HL-60/S4 treated with retinoic acid at 250 ng/mL for 4 days and 3 days (cell line): ENCODE data around the gene LIN37.

Experiments
- in situ Hi-C: fragments of 300-500 bp; cut with MboI; formaldehyde crosslinking; loops from 2 replicates; pipeline ENCODE4 v1.7.0; 2022; ENCODE audit warnings: low sequenced_read_pairs

Gene LIN37

DNA sequence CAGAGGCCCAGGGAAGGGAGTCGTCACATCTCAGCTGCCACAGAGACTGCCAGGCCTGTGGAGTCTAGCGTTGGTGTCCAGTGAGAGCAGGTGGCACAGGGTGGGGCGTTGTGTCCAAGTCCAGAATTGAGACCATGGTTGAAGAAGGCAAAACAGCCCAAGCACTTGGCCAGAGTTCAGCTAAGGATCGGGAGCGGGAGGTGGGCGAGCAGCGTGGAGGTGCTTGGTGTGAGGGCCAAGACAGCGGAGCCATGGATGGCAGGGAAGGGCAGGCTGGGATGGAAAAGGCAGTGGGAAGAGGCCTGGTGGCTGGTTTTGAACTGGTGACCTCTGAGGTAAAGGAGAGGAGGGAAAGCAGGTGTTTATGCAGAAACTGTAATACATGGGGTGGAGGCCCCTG, 14.1 kb upstream of the LIN37 start:
- in situ Hi-C loops = no loop called here

DNA sequence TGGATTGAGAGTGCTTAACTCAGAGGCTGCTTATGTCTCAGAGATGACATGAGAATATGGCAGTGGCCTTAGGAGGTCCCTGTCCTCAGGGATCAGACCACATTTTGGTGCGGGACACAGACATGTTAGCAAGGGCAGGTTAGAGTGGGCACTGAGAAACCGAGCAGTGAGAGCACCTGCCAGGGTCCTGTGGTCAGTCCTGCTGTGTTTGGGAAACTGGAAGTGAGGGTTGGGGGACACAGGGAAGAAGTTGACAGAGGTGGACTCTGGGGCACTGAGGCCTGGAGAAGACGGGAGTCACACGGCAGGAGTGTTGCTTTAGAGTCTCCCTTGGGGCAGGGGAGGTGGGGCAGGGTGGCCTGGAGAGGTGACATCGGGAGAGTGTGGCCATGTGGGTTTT, 13.5 kb upstream of the LIN37 start:
- in situ Hi-C loops = no loop called here

DNA sequence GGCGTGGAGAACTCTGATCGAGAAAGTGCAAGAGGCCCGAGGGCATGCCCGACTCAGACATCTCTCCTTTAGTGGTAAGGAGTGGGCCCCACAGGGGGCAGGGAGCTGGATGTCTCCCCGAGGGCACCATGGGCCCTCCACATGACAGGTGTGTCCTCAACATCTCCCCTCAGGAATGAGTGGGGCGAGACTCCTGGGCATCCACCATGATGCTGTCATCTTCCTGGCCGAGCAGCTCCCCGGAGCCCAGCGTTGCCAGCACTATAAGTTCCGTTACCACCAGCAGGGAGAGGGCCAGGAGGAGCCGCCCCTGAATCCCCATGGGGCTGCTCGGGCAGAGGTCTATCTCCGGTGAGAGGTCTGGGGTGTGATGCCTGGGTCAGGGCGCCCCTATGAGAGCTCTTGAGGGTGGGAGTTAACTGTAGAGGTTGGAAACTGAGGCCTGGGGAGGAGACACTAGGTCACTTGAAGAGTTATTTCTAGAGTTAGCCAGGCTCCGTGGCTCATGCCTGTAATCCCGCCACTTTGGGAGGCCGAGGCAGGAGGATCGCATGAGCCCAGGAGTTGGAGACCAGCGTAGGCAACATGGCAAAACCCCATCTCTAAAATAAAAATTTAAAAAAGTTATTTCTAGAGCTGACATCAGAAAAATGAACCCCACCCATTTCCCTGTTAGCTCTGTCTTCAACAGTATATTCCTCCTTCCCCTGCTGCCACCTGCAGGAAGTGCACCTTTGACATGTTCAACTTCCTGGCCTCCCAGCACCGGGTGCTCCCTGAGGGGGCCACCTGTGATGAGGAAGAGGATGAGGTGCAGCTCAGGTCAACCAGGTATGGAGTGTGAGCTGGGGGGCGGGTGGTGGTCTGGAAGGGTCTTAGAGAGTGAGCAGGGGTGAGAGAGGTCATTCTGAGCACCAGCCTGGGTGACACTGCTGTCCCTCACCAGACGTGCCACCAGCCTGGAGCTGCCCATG, 11.2 kb upstream of the LIN37 start:
- in situ Hi-C loops = no loop called here

DNA sequence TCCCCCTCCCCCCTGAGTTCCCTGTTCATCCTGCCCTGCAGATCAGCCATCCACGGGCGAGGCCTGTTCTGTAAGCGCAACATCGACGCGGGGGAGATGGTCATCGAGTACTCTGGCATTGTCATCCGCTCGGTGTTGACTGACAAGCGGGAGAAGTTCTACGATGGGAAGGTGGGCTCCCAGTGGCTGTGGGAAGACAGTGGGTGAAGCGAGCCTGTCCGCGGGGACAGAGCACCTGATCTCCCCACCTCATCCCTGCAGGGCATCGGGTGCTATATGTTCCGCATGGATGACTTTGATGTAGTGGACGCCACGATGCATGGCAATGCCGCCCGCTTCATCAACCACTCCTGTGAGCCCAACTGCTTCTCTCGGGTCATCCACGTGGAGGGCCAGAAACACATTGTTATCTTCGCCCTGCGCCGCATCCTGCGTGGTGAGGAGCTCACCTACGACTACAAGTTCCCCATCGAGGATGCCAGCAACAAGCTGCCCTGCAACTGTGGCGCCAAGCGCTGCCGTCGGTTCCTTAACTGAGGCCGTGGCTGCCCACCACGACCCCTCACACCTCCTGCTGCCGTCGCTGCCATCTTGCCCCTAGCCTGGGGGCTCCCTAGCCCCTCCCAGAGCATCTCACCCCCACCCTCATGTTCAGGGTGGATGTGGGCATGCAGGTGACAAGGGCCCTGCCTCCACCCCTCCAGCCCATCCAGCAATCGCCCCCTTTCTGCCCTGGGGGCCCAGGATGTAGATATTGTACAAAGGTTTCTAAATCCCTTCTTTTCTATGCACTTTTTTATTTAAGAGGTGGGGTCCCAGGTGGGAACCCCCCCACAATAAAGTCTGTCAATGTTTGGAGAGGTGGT, 10.1 kb upstream of the LIN37 start:
- in situ Hi-C loops = no loop called here

DNA sequence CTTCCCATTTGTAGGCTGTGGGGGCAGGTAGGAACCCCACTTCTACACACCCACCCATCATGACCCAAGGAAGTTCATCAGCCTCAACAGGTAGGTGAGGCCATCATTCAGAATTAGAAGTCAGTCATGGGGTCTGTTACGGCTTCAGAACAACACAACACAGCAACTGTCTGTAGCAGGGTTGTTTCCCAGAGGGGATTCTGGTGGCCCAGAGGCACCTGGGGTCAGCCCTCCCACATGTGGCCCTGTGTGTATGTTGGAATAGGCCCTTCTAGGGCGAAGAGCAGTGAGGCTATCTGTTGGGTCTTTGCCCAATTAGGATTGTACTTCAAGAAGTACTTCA, 9.5 kb upstream of the LIN37 start:
- in situ Hi-C loops = no loop called here

DNA sequence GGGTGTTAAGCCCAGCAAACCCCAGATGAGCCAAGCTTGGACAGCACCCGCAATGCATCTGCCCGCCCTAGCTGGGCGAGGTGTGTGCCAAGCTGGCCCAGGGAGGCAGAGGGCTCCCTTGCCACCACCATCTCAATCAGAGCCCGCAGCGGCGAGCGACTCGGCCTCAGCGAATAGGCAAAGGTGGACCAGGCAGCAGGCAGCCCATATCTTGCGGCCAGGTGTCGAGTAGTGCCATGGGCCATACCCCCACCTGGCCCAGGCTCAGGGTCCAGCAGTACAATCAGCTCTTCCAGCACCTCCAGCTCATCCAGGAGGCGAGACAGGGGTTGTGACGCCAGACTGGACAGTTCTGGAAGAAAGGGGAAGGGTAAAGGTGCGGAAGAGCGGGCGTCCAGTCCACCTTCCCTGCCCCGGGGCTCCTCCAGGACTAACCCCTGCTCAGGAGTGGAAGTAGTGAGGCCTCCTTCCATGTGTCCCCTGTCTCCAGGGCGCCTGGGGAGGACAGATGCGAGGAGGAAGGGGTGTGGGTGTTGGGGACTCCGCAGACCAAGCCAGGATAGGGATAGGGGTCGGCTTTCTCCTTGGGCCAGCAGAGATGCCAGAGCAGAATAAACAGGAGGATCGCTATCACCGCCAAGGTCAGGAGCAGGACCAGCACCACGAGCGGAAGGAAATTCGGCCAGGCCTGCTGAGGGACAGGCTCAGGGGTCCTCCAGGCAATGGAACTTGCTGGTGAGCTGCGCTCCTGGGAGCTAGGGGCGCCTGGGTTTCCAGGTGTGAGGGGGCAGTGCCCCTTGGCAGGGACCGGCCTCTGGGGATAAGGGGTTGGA, 8.9 kb upstream of the LIN37 start:
- in situ Hi-C loops = no loop called here

DNA sequence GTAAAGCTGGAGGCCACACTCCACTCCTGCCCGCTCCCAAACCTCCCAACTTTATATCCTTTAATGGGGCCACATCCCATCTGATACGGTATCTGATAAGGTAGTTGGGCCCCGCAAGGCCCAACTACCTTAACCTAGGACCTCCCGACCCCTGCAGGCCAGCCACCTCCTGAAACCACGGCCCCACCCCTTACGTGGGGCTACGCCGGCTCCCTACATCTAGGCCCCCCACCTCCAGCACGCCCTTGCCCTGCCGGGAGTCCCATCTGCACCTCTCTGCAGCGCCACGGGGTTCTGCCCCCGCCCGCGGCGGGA, 8.3 kb upstream of the LIN37 start:
- in situ Hi-C loops = no loop called here

DNA sequence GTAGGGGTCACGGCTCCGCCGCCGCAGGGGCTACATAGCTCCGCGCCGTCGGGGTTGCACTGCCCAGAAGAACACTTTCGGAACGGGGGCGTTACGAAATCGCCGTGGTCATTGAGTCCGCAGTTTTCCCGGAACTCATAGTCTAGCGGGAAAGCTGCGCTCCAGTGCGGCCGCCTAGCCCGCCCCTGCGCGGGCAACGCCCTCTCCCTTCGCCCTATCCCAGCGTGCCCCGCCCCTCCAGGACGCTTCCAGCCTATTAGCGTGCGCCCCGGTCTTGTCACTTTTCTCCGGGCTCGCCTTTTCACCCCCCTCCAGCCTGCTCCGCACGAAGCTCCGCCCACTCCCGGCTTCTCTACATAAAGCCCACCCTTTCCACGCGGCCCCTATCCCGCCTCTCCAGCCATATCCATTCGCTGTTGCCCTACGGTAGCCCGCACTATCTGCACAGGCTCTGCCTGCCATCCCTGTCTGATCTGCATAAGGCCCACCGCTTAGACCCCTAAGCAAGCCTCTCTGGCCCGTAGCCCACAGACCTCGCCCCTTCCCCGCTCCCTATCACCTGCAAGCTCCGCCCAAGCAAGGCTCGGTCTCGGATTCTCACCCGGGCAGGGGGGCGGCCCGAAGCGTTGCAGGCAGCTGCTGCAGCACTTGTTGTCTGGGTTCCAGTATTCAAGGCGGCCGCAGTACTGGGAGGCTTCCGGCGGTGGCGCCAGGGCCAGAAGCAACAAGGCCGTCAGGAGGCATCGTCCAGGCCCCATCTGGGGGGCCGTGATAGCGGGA, 7.8 kb upstream of the LIN37 start:
- in situ Hi-C loops = no loop called here

DNA sequence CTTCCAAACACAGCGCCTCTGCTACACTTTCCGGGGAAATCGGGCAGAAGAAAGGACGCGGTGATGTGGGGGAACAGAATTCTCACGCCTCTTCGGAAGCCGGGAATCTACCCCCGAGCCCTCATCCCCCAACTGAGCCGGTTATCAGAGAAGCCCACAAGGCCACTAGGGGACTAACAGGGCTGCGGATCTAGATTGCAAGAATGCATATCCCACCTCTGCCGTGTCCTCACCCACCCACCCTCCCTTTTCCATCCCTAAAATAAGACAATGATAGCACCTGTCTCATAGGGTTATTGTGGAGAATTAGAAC, 7.2 kb upstream of the LIN37 start:
- in situ Hi-C loops = no loop called here

DNA sequence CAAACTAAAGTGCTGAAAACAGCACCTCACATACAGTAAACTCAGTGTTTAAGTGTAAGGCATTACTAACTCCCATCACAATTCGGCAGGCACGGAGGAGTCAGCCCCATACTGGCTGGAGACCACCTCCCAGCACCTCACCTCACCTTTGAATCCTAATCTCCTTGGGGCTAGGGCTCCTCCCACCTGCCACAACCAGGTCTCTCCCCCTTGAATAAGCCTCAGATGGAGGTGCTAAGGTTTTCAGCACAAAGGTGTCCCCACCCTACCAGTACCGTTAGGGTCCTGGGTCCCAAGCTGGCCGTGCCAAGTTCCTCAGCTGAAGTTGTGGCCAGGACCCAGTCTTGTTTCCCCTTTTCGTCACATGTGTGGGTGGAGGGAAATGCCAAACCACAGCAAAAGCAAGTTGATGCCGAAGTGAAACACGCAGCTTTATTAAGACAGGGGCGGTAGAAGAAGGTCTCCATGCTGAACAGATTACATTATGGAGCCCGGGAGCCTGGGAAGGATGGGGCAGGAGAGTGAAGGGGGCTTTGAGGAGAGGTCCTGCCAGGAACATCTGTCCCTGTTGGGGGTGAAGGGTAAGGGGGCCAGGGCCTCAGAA, 6.2 kb upstream of the LIN37 start, which contains the start of gene IGFLR1:
TSS of gene IGFLR1 (minus strand) at position 332 of the 604 bp plus-strand sequence. CDS start 1,272 bp downstream, outside the sequence.
- in situ Hi-C loops = no loop called here

DNA sequence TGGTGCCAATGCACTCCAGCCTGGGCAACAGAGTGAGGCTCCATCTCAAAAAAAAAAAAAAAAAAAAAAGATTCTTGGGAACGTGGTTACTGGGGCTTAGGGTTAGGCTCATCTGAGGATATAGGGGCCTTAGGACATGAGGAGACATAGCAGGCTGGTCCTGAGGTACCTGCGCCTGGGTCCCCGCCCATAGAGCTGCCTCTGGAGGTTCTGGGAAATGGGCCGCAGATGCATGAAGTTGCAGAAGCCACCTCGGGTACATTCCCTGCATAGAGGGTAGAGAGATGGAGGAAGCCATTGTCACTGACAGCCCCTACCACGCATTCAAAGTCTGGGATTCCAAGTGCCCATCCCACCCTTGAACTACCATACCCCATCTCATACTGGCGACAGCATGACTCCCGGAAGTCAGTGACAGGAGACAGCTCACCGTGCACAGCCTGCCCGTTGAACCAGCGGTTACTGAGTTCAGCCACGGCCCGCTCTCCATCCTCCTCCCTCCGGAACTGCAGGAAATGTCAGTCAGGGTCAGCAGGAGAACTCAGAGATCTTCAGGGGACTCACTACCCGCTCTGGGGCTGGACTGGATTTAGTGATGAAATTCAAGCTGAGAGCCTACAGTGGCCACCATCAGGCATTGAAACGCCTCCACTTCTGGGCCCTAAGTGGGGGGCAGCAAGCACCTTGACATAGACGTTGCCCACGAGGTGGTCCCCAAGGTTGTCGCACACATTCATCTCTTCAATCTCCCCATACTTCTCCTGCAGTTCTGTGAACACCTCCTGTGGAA, 4.5 kb upstream of the LIN37 start:
- in situ Hi-C loops = no loop called here

DNA sequence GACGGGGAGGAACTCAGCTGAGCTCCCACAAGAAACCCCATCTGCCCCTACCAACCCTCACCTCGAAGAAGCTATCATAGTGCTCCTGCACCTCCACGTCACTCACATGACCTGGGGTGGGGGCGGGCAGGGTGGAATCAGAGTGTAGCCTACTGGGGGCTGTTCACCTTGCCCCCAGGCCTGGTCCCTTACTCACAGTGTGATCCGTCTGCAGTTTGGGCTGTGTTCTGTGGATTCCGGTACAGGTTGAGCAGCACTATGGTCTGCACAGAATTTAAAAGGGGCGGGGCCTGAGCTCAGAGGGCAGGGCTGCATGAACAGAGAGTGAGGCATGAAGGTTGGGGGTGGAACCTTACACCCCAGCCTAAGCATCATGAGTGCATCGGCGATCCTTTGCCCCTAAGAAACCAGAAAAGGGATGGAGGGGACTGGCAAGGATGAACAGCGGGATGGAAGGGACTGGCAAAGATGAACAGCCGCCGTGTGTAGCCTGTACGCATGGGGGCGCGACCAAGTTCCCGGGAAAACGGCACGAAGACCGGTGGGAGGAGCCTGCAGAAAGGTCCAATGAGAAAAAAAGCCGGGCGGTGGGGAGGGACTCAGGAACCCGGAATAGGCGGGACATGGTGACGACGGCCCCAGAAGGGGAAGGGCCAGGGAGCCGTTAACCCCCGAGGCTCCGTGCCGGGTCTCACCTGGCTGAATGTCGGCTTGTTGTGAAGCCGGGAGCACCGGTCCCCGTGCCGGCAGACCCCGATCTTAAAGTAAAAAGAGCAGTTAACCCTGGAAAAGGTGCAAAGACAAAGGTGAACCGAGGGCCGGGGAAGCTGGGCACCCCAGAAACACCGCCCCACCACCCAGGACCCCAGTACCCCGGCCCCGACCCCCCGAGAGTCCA, 3.7 kb upstream of the LIN37 start:
- in situ Hi-C loops = no loop called here

DNA sequence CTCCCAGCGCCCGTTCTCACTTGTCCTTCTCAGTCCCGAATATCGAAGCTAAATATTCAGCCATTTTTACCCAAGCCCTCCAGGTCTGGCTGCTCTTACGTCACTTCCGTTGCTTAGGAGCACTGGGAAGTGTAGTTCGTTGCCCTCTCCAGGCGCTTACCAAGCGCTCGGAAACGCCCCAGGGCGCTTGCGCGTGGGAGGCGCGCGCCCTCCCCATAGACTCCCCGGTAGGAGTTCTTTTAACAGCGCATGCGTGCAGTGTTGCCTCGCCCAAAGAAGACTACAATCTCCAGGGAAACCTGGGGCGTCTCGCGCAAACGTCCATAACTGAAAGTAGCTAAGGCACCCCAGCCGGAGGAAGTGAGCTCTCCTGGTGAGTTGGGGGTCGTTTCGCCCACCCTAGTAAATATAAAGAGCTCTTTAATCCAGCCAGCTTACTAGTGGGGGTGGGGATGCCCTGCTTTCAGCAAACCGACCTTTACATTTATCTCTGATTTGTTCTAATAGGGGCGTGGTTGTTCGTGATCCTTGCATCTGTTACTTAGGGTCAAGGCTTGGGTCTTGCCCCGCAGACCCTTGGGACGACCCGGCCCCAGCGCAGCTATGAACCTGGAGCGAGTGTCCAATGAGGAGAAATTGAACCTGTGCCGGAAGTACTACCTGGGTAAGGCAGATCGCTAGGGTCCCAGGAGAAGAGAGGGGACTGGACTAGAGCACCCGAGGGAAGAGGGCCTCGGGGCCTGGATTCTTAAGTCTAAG, 2.9 kb upstream of the LIN37 start, which contains the start of the genes PSENEN and U2AF1L4:
TSS of gene PSENEN (plus strand) at position 324 of the 759 bp plus-strand sequence. CDS start at position 604, 280 bp downstream.
TSS of gene U2AF1L4 (minus strand) at position 91 of the 759 bp plus-strand sequence. CDS start at position 64, 27 bp downstream.
- in situ Hi-C loops = no loop called here

DNA sequence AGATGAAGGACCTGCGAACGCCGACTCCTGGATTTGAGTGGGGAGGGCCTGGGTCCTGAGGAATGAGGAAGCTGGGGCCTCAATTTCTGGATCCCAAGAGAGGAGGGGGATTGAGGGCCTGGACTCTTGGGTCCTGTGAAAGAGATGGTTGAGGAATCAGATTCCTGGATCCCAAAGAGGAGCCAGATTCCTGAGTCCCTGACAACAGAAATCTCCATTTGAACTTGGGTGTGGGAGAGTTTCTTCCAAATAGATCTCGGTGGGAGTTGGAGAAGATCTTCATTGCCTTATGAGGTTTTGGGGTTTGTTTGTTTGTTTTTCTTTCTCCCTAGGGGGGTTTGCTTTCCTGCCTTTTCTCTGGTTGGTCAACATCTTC, 2.3 kb upstream of the LIN37 start:
- in situ Hi-C loops = no loop called here

DNA sequence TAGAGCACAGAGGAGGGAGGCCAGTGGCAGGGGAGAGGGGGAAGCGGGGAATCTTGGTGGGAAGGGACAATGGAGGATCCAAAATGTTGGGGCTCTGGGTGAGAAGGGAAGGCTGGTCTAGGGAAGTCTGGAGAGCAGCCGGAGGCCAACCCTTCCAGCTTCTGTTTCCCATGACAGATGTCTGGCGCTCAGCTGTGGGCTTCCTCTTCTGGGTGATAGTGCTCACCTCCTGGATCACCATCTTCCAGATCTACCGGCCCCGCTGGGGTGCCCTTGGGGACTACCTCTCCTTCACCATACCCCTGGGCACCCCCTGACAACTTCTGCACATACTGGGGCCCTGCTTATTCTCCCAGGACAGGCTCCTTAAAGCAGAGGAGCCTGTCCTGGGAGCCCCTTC, 1.8 kb upstream of the LIN37 start:
- in situ Hi-C loops = no loop called here

DNA sequence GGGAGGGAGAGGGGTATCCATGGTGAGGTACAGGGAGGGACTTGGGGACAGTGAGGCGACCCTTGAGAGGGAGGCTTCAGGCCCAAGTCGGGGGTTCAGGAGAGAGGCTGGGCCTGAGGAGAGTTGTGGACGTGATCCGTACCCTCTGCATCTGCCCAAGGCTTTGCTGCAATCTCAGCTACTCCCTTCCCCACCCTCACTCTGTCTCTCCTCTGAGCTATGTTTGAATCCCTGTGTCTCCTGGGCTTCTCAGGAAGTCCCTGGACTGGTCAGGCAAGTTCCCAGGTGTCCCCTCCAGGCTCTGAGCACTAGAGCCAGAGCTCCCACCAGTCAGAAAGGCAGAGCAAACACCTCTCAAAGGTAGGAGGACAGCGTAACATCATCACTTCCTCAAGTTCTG, 1.8 kb downstream of the LIN37 start:
- in situ Hi-C loops = no loop called here
